ENCODE data around the gene SYT15. TPM values are rescaled to one million over a fixed set of nuclear protein-coding genes. Genes with fewer than 3 reads are reported as not detected.
"Not testable (repeated sequence)": the region's sequence is repeated elsewhere in the genome, so short reads cannot be mapped to it uniquely, and the experiment has no call there.

SYT15 gene
- total RNA-seq, 1 experiment from 2014 or later, result not detected

DNA sequence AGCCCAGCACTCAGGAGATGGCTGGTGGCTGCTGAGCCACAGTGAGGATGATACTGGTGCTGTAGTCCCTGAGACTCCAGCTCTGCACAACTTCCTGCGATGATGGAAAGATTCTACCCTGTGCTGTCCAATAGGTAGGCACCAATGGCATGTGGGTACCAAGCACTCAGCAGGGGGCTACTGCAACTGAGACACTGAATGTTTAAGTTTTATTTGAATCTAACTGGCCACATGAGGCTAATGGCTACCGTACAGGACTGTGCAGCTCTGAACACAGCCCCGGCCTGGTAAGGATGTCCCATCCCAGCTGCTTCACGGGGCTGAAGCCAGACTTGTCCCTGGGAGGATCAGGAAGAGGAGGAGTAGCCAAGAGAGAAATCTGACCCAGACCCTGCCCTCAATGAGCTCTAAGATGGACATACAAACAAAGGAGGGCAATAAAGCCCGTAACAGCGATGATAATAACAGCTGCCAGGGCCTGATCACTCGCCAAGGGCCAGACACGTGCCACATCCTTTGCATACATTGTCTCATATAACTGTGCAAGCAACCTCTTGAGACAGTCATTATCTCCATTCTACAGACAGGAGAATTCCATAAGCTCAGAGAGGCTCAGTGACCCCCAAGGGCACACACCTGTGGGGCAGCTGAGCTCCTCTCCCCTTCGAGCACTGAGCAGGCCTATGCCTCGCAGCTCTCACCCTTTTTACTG is 26.2 kb upstream of the SYT15 start:
- in situ Hi-C loops (cut with HindIII; ENCODE audit: low pct_unique_long_range_greater_than_20kb, low sequenced_read_pairs), result no loop called here
- no peak for DNase-seq (ENCODE audit: low read depth, low spot score)

DNA sequence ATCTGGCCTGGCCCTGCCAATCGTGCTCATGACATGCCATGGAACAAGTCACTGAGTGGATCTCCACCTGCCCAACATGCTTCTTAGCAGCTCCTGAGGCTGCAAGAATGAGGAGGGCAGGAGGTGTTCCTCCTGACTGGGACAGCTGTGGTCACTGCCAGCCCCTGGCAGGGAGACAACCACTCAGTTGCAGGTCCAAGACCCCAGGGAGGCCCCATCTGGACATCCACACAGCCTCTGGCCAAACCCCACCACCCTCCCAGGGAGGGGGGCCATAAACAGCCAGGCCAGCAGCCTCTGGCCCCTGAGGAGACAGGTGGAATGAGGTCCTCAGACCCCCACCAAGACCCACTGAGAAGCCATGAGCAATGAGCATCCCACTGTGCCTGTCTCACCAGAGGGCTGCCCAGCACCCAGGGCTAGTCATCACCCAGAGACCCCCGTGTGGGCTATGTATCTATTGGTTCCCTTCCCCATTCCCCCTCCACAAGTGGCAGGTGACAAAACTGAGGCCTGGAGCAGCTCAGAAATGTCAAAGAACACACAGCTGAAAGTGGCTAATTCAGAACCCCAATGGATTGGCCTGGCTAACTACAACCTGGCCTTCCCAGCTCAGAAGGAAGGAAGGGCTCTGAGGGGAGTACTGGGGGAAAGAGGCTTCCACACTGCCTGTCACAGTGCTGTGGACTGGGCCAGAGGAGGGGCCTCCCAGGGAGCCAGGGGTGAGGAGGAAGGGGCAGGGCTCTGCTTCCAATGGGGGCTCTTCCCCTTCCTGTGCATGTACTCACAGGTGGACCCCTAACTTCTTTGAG is 25.5 kb upstream of the SYT15 start:
- in situ Hi-C loops (cut with HindIII; ENCODE audit: low pct_unique_long_range_greater_than_20kb, low sequenced_read_pairs), result no loop called here

DNA sequence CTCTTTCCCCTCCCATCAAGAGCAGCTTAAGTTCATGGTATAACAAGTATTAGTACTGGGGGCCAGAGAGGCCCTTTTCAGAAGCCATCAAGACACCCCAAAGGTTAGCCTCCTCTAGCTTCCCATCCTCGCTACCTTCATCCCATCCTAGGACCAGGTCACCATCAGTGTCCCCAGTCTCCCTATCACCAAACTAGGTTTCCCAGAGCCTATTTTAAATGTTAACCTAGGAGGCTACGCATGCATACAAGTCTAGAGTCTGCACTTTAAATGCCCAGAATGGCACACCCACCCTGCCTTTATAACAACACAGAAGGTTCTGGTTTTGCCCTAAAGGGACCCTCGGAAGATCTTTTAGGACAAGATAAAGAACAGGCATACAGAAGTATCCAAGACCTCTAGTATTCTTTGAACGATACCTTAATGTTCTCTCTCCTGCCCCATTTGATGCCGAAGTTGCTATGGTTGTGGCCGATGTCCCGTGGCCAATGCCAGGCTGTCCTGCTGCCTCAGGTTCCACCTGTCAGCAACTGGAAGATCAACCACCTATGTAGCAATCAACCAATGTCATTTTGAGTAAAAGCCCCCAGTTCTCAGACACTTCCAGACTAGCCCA is 24.7 kb upstream of the SYT15 start:
- in situ Hi-C loops (cut with HindIII; ENCODE audit: low pct_unique_long_range_greater_than_20kb, low sequenced_read_pairs), result no loop called here
- DNase-seq (ENCODE audit: low read depth, low spot score), result no peak

More for the DNA sequence above, 25.5 kb upstream of the SYT15 start:
- DNase-seq (ENCODE audit: low read depth, low spot score), result no peak

DNA sequence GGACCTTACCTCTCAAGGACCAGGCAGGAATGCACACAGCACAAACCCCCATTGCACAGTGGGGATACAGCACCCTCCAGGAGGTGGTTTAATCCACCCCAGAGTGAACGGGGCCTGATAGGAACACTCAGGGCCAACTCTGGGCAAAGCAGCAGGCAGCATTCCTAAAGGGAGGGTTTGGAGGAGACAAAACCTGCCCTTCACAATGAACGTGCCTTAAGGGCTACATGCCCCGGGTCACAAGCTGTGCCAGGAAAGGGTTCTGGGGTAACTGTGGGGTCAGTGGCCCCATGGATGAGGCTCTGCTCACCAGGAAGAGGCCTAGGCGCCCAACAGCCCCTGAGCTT is 23.6 kb upstream of the SYT15 start:
- no peak for DNase-seq (ENCODE audit: low read depth, low spot score)
- in situ Hi-C loops (cut with HindIII; ENCODE audit: low pct_unique_long_range_greater_than_20kb, low sequenced_read_pairs), result no loop called here

DNA sequence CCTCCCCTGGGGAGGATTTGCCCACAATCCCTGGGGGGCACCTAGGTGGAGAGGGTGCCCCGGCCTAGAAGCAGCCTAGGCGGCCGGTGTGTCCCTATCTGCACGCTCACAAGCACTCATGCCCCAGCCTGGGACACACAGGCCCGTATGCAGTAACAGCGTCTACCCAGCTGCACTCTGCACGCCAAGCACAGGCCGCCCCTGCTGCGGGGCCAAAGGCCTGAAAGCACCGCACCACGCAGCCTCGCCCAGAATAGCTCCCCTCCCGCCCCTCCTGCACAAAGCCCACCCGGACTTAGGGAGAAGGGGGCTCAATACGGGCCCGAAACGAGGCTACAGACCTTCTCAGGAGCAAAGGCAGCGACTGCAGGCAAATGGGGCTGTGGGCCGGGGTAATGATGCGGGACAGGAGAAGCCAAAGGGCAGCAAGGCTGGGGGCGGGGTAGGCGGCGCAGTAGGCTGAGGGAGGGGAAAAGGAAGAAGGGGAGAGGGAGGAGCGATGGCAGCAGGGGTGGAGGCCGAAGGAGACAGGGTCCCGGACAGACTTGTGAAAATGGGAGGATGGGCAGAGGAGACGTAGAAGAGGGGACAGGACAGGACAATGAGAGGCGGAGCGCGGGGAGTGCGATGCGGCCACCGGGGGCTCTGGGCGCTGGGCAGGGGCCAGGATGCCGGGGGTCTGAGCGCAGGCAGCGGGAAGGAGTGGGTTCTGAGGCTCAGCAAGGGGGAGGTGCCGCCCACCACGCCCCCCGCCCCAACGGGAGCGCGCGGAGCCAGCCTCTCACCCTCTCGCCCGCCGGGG is 23.0 kb upstream of the SYT15 start:
- in situ Hi-C loops (cut with HindIII; ENCODE audit: low pct_unique_long_range_greater_than_20kb, low sequenced_read_pairs), result no loop called here
- no peak for DNase-seq (ENCODE audit: low read depth, low spot score)

DNA sequence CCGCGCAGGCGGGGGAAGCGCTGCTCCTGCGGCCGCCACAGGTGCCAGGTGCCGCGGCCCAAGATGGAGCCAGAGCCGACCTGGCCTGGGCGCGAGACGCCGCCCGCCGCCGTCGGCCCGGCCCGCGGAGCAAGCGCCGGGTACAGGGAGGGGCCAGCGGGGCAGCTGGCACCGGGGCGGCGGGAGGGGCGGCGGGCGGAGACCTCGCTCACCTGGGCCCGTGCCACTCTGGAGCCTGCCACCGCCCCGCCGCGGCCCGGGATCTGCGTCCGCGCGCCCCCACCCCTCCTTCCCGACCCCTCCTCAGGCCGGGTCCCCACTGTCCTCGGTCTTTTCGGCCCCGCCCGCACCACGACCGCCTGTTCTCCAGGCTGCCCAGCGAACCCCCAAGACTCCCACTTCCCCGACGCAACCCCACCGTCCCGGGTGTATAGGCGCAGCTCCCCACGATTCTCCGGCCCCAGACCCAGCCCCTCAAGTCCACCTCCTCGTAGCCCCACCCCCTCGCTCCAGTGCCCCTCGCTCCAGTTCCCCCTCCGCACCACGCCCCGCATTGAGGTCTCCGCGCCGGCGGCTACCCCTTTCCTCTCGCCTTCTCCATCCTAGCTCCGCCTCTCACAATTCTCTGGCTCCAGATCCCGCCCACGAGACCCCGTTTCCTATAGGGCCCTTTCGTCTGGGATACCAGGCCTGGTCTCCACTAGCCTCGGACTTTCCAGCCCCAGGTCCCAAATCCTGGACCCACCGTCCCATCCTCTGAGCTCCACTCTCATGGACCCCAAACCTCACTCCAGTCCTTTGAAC is 22.2 kb upstream of the SYT15 start, which contains the start of gene GPRIN2:
TSS of gene GPRIN2 (minus strand) at position 144 of the 804 bp plus-strand sequence. CDS start 5,922 bp downstream, outside the sequence.
- no peak for DNase-seq (ENCODE audit: low read depth, low spot score)
- in situ Hi-C loops (cut with HindIII; ENCODE audit: low pct_unique_long_range_greater_than_20kb, low sequenced_read_pairs), result no loop called here

DNA sequence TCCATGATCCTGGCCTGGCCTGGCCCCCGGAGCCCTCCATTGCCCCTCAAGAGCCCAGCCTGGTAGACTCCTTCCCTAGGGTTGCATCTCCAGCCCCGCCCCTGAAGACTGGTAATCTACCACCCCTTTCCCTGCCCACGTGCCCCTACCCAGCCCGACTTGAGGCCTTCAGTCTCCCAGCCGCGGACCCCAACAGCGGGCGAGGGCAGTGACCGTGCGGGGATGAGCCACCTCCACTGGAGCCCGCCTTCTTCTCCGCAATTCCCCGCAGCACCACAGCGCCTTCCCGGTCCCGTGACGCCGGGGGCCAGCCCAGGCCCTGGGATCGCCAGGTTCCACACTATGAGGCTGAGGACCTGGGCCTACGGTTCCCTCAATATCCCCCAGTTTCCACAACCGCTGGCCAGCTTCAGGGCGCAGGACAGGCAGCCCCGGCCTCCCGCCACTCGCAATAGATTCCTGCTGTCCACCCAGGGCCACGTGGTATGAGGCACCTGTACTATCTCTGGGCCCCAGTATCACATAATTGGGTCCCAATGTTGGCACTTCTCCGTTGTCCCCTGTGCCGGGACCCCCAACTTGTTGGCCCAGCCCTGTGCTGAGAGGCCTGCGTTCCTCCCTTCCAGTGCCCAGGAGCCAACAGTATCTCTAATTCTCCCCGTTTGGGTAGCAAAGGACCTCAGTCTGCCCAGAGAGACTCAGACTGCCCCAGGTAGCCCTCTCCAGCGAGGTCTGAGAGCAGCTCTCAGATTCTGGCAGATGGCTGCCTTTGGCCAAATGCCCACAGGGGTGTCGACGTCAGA is 21.4 kb upstream of the SYT15 start:
- in situ Hi-C loops (cut with HindIII; ENCODE audit: low pct_unique_long_range_greater_than_20kb, low sequenced_read_pairs), result no loop called here
- no peak for DNase-seq (ENCODE audit: low read depth, low spot score)

DNA sequence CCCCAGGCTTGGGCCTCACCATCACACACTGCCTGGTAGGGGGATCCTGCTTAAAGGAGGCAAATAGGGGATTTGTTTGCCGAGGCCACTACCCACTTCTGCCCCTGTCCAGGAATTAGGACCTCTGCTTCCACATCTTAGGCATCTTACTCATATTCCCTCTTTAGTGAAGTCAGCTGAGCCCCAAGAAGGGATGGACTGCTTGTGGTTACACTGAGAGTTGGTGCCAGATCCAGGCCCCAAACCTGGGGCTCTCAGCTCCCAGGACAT is 20.9 kb upstream of the SYT15 start:
- no peak for DNase-seq (ENCODE audit: low read depth, low spot score)

DNA sequence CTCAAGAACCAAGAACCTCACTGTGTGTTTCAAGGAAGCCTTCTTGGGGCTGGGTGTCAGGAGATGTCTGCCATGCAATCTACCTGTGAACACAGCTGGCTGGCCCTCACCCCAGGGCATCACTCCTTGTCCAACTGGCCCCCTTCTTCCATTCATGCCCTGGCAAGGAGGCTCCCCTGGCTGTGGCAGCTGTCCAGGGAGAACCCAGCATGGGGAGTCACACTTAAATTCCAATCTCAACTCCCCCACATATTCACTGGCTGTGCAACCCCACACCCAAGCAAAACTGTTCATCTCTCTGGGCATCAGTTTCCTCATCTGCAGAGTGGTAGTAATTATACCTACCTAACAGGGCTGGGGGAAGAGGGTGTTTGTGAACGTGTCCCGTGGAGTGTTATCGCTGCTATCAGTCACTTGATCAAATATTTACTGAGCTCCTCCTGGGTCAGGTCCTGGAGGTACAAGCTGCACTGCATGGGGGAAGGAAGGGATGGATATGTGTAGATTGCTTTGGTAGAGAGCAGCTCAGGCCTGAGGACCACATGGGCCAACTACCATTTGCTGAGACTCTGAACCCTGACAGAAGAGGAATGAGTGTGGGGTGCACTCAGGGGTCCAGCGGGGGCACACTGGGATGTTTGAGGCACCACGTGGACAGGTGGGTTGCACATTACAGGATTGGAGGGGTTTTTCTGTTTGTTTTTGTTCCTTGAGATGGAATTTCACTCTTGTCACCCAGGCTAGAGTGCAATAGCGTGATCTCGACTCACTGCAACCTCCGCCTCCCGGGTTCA is 20.3 kb upstream of the SYT15 start:
- in situ Hi-C loops (cut with HindIII; ENCODE audit: low pct_unique_long_range_greater_than_20kb, low sequenced_read_pairs), result no loop called here
- no peak for DNase-seq (ENCODE audit: low read depth, low spot score)

More for the DNA sequence above, 20.9 kb upstream of the SYT15 start:
- in situ Hi-C loops (cut with HindIII; ENCODE audit: low pct_unique_long_range_greater_than_20kb, low sequenced_read_pairs), result no loop called here

DNA sequence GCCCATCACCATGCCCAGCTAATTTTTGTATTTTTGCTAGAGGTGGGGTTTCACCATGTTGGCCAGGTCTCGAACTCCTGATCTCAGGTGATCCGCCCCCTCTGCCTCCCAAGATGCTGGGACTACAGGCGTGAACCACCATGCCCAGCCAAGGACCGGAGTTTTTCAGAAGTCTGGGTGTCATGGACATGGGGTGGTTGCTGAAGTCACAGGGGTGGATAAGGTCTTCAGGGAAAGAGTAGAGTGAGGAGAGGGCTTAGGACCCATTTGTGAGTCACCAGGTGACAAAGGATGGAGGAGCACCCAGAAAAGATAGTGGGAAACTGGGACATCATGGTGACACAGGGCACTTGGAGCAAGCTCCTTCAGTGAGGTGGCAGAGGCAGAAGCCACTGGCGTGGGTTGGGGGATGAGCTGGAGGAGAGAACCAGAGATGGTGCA is 19.7 kb upstream of the SYT15 start:
- no peak for DNase-seq (ENCODE audit: low read depth, low spot score)
- in situ Hi-C loops (cut with HindIII; ENCODE audit: low pct_unique_long_range_greater_than_20kb, low sequenced_read_pairs), result no loop called here

DNA sequence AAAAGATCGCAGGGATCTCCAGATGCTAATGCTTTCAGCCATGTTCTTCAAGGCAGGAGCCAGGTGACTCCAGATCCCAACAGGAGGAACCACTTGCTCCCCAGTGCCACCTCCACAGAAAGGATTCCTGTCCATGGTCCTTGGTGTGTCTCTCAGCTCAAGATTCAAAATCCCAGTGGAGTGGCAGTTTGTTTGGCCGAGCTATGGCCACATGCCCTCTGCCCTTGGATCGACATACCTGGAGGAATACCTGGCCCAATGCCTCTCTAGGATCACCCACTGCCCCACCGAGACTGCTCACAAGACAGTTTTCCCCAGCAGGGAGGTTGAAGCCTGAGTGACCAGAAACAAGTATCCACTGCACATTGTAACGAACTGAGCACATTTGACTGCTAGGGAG is 18.5 kb upstream of the SYT15 start:
- in situ Hi-C loops (cut with HindIII; ENCODE audit: low pct_unique_long_range_greater_than_20kb, low sequenced_read_pairs), result no loop called here
- DNase-seq (ENCODE audit: low read depth, low spot score), result no peak

DNA sequence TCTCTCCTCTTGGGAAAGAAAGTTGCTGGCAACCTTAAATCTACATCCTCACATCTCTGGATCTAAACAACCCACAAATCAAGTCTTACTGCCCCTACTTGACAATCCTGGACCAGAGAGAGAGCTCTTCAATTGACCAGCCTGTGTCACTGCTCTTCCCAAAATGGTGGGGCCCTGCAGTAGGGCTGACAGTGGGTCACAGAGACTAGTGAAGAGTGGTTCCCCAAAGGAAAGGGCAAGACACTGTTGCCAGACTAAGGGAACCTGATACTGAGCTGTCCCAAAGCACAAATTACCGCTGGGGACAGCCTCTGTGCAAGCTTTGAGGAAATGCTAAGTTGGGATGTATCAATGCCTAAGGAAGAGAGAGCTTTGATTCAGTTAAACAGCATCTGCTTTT is 18.0 kb upstream of the SYT15 start:
- DNase-seq (ENCODE audit: low read depth, low spot score), result no peak
- in situ Hi-C loops (cut with HindIII; ENCODE audit: low pct_unique_long_range_greater_than_20kb, low sequenced_read_pairs), result no loop called here

DNA sequence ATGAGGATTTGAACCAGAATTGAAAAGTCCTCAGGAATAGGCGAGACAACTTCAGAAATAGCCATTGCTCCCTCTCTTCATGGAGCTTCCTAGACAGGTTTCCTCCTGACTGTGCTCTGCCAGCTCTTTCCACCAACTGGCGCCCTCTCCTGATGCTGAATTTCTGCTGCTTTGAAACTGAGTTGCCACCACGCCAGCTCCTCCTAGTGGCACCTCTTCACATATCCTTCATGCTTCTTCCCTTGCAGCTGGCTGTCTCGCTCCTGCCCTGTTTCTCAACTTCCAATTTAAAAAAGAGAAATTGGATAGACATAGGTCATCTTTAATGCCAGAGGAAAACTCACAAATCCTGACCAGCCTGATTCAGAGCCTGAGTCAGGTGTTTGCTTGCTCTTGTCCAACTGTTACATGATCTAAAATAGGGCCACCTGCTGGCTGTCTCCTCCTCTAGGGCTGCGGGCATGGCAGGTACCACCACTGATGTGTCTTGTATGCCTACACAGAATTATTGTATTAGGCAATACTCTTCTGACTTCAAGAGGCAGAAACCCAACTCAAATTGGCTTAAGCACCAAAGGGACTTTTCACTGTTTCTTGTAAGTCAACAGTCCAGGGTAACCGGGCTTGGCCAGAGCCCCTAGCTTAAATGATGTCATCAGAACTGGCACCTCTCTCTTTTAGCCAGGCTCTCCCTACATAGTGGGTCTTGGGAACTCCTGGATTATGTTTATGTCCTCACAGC is 13.2 kb upstream of the SYT15 start:
- in situ Hi-C loops (cut with HindIII; ENCODE audit: low pct_unique_long_range_greater_than_20kb, low sequenced_read_pairs), result not testable (repeated sequence)
- DNase-seq (ENCODE audit: low read depth, low spot score), result peak; percentile 71

DNA sequence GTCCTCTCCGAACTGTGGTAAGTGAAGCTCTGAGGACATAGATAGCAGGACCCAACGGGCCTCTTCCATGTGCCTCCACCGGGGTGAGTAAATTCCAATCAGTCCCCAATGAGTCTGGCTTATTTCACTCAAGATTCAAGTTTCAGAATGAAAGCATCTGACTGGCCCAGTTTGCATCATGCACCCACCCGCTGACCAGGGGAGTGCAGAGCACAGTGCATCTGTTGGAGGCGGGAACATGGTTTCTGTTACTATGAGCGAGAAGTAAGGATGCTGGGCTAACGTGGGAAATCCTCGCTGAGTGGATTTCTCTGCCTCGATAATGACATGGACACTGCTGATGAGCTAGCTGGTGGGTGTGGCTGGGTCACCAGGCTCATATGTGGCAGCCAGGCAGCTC is 11.8 kb upstream of the SYT15 start:
- in situ Hi-C loops (cut with HindIII; ENCODE audit: low pct_unique_long_range_greater_than_20kb, low sequenced_read_pairs); DNase-seq (ENCODE audit: low read depth, low spot score): not testable (repeated sequence)

DNA sequence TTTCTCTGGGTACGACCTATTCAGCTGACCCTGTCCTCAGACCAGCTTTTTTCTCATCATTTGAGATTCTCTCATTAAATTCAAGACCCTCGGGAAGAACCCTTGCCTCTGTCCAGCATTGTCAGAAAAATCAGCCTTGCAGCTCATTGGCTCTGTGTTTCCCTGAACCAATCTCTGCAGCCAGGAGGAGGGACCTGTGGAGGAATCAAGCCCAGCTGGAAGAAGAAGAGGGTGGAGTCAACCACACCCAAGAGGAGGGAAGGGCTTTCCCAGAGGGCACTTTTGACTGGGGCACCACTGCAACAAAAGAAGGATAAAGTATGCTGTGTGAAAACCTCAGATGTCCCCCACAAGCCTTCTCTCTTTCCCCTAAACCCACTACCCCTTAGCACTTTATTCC is 8.3 kb upstream of the SYT15 start:
- DNase-seq (ENCODE audit: low read depth, low spot score); in situ Hi-C loops (cut with HindIII; ENCODE audit: low pct_unique_long_range_greater_than_20kb, low sequenced_read_pairs): not testable (repeated sequence)

All from SK-MEL-5 (cell line).